ENCODE results near the gene LHX4. TPM values are rescaled to one million over a fixed set of nuclear protein-coding genes. Genes with fewer than 3 reads are reported as not detected.

Gene LHX4
- total and polyA plus RNA-seq, 2 of the 13 experiments (the other 11 are each of a cell fraction or from before 2014, with no cell fraction given): 0.03 to 0.07 TPM

- no peak for TF ChIP-seq ZSCAN21 (CRISPR knock-in tag; IDR thresholded peaks at IDR 0.05; ENCODE audit: borderline replicate concordance)
- no peak for TF ChIP-seq REXO4 (CRISPR knock-in tag; IDR thresholded peaks at IDR 0.05; ENCODE audit: borderline replicate concordance)
- no peak for TF ChIP-seq ZNF616 (CRISPR knock-in tag; IDR thresholded peaks at IDR 0.05; ENCODE audit: low read depth)
- no peak for TF ChIP-seq ZNF207 (IDR thresholded peaks at IDR 0.05; ENCODE audit: borderline replicate concordance)
- TF ChIP-seq, protein P1, sequence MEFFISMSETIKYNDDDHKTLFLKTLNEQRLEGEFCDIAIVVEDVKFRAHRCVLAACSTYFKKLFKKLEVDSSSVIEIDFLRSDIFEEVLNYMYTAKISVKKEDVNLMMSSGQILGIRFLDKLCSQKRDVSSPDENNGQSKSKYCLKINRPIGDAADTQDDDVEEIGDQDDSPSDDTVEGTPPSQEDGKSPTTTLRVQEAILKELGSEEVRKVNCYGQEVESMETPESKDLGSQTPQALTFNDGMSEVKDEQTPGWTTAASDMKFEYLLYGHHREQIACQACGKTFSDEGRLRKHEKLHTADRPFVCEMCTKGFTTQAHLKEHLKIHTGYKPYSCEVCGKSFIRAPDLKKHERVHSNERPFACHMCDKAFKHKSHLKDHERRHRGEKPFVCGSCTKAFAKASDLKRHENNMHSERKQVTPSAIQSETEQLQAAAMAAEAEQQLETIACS (CRISPR knock-in tag; IDR thresholded peaks at IDR 0.05): peak; percentile 54
- TF ChIP-seq SP1 (IDR thresholded peaks at IDR 0.05): no peak
- TF ChIP-seq SP1 (CRISPR knock-in tag; IDR thresholded peaks at IDR 0.05): no peak
- TF ChIP-seq, protein P2, sequence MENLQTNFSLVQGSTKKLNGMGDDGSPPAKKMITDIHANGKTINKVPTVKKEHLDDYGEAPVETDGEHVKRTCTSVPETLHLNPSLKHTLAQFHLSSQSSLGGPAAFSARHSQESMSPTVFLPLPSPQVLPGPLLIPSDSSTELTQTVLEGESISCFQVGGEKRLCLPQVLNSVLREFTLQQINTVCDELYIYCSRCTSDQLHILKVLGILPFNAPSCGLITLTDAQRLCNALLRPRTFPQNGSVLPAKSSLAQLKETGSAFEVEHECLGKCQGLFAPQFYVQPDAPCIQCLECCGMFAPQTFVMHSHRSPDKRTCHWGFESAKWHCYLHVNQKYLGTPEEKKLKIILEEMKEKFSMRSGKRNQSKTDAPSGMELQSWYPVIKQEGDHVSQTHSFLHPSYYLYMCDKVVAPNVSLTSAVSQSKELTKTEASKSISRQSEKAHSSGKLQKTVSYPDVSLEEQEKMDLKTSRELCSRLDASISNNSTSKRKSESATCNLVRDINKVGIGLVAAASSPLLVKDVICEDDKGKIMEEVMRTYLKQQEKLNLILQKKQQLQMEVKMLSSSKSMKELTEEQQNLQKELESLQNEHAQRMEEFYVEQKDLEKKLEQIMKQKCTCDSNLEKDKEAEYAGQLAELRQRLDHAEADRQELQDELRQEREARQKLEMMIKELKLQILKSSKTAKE (CRISPR knock-in tag; IDR thresholded peaks at IDR 0.05; ENCODE audit: borderline replicate concordance): no peak
- 0 out of 2 replicates have a peak, but pooled peaks have one; percentile 21 for TF ChIP-seq ZSCAN31 (CRISPR knock-in tag; IDR thresholded peaks at IDR 0.05; ENCODE audit: low read depth)
- TF ChIP-seq CEBPB (IDR thresholded peaks at IDR 0.05; ENCODE audit: borderline replicate concordance, low read depth, low read length): no peak
- TF ChIP-seq SP2 (CRISPR knock-in tag; IDR thresholded peaks at IDR 0.05): no peak
- TF ChIP-seq ZNF660 (CRISPR knock-in tag; IDR thresholded peaks at IDR 0.05; ENCODE audit: borderline replicate concordance, low read depth): no peak
- TF ChIP-seq SNRNP70 (IDR thresholded peaks at IDR 0.05; ENCODE audit: low read depth, low read length): no peak
- TF ChIP-seq ZNF678 (CRISPR knock-in tag; IDR thresholded peaks at IDR 0.05): no peak
- TF ChIP-seq TEAD2 (CRISPR knock-in tag; IDR thresholded peaks at IDR 0.05): no peak
- TF ChIP-seq, protein P3, sequence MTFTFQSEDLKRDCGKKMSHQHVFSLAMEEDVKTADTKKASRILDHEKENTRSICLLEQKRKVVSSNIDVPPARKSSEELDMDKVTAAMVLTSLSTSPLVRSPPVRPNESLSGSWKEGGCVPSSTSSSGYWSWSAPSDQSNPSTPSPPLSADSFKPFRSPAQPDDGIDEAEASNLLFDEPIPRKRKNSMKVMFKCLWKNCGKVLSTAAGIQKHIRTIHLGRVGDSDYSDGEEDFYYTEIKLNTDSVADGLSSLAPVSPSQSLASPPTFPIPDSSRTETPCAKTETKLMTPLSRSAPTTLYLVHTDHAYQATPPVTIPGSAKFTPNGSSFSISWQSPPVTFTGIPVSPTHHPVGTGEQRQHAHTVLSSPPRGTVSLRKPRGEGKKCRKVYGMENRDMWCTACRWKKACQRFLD (CRISPR knock-in tag; IDR thresholded peaks at IDR 0.05; ENCODE audit: borderline replicate concordance): no peak
- TF ChIP-seq ZBTB3 (CRISPR knock-in tag; IDR thresholded peaks at IDR 0.05; ENCODE audit: borderline replicate concordance, low read depth): no peak
- TF ChIP-seq, protein P4, sequence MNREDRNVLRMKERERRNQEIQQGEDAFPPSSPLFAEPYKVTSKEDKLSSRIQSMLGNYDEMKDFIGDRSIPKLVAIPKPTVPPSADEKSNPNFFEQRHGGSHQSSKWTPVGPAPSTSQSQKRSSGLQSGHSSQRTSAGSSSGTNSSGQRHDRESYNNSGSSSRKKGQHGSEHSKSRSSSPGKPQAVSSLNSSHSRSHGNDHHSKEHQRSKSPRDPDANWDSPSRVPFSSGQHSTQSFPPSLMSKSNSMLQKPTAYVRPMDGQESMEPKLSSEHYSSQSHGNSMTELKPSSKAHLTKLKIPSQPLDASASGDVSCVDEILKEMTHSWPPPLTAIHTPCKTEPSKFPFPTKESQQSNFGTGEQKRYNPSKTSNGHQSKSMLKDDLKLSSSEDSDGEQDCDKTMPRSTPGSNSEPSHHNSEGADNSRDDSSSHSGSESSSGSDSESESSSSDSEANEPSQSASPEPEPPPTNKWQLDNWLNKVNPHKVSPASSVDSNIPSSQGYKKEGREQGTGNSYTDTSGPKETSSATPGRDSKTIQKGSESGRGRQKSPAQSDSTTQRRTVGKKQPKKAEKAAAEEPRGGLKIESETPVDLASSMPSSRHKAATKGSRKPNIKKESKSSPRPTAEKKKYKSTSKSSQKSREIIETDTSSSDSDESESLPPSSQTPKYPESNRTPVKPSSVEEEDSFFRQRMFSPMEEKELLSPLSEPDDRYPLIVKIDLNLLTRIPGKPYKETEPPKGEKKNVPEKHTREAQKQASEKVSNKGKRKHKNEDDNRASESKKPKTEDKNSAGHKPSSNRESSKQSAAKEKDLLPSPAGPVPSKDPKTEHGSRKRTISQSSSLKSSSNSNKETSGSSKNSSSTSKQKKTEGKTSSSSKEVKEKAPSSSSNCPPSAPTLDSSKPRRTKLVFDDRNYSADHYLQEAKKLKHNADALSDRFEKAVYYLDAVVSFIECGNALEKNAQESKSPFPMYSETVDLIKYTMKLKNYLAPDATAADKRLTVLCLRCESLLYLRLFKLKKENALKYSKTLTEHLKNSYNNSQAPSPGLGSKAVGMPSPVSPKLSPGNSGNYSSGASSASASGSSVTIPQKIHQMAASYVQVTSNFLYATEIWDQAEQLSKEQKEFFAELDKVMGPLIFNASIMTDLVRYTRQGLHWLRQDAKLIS (CRISPR knock-in tag; IDR thresholded peaks at IDR 0.05): no peak
Measured at GRCh38 chr1:180229483-180230415, at the start of gene LHX4 (continued).
